GM21717 (cell line): ENCODE data around the gene NCOR2.

Source experiments
- ATAC-seq: cut with Tn5 transposase; IDR thresholded peaks from one replicate; pipeline ENCODE4 v1.9.1; 2021; ENCODE audit warnings: mild to moderate bottlenecking, moderate library complexity; ENCODE audit not compliant: unreplicated experiment

NCOR2 gene

DNA sequence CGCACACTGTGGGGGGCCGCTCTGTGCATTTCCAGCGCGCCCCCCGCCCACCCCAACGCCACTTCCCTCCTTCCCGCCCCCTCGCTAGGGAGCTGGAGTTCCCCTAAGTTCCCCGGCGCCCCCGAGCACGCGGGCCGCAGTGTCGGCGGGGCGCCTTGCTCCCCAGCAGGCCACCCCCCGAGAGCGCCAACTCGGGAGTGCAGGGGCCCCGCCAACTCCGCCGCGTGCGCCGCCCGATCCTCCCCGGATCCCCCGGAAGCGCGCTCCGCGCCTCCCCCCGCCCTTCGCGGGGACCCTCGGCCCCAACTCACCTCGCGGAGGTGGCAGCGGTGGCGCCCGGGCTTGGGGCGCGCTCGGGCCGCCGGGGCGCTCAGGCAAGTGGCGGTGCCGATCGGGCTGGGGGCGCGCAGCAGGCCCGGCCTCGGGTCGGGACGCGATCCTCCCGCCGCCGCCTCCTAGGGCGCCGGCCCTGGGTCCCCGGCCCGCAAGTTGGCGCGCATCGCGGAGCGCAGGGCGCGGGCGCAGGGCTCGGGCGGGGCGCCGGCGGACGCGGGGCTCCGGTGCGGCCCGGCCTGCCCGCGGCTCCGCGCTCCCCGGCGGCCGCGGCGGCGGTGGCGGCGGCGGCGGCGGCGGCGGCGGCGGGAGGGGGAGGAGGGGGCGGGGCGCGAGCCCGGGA lies at the start of gene NCOR2:
NCOR2 (minus strand) TSS at position 616 of the 676 bp plus-strand sequence. CDS start 72,361 bp downstream, outside the sequence.
- peak; percentile 28 for ATAC-seq

DNA sequence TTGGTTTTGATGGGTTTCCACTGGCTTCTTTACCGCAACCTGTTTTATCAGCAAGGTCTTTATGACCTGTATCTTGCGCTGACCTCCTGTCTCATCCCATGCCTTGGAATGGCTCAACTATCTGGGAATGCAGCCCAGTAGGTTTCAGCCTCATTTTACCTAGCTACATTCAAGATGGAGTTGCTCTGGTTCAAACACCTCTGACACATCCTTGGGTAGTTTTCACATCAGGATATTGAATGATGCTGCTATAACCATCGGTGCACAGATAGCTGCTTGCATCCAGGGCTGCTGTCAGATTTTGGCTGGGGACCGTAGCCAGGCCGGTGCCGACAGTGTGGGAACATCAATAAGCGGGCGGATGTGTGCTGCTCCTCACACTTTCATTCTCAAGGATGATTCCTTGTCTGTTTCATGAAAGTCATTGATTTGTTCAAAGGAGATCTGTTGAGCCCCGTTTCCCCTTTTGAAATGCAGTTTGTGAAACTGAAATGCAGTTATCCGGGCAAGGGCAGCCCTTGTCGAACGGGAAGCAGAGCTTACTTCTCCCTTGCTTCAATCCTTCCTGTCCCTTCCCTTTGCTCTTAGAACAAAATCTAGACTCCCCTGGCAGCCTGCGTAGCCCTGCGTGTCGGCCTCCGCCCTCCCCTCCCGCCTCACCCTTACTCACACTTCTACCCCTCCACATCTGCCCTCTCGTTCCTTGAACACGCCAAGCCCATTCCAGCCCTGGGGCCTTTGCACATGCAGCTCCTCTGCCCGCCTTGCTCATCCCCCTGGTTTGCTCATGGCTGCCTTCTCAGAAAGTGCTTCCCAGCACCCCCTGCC lies 49.2 kb upstream of the NCOR2 start:
- ATAC-seq = no peak

DNA sequence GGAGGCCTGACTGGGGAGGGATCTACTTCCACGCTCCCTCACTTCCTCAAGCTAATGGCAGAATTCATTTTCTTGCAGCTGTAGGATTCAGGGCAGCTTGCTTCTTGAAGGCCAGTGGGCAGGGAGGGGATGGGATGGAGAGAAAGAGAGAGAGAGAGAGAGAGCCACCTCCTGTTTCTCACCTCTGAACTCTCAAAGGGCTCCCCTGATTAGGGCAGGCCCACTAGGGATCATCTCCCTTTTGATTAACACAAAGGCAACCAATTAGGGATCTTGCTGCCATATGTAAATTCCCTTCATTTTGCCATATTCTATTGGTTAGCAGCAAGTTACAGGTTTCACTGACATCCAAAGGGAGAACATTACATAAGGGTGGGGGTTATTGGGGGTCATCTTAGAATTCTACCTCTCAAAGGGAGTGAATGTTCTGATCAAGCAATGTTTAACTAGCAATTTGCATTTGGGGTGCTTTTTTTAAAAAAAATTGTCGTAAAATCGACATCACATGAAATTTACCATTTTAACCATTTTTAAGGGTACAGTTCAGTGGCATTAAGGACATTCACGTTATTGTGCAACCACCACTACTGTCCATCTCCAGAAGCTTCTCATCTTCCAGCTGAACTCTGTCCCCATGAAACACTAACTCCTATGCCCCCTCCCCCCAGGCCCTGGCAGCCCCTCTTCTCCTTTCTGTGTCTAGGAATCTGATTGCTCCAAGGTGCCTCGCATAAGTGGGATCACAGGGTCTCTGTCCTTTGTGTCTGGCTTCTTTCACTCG lies 47.3 kb upstream of the NCOR2 start:
- no peak for ATAC-seq

DNA sequence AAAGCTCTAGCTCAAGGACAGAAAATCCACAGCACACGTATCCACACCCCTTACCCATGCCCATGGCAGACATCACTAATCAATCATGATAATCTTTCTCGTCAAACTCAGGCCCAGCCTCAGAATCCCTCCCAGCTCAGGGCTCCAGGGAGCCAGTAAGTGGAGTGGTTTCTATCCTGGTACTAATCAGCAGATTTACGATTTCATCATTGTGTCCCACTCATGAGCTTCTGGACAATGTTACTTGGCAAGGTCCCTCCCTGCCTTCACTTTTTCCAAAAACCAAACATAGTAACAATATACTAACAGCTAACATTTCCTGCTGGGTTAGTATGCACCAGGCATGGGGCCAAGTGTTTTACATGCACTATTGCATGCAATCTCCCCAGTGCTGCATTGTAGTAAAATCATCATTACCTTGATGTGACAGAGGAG lies 45.8 kb upstream of the NCOR2 start:
- no peak for ATAC-seq

DNA sequence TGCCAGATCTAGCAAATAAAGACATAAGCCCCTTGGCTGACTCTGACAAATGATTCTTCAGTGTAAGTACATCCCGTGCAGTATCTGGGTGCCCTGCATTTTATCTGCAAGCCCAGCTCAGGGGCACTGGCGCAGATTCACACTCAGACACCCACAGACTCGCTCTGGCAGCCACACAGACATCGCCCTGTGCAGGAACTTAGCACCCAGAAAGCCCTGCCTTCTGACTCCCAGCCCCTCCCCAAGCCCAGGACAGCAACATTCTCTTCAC lies 44.9 kb upstream of the NCOR2 start:
- ATAC-seq = no peak

DNA sequence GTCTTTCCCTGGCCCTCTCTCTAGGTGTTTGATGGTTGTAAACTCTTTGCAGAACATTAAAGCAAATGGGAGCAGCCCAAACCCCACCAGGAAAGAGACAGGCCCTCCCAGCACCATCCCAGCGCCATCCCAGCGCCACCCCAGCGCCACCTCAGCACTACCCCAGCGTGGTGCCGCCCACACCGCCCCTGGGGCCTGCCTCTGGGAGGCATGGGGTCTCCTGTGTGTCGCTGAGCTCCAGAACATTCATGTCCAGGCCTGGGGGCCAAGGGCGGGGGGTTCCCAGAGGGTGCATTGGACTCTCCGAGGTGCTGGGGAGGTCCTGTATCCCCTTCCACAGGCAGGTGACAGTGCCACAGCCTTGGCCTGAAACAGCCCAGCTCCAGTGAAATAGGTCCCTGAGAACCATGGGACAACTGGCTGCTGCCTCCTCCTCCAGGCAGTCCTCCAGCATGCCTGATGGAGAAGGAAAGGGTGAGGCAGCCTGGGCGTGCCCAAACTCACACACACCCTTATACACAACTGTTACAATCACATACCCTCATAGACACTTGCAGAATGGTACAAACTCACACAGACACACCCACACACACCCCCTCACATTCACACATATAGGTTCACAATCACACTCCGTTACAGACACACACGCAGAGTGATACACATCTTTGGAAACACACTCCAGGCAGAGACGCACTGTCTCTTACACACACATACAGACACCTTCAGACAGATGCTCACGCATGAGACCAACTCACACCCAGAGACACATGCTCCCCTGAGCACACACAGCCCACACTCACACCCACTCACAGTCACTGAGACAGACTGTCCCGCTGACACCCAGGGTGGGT lies 44.4 kb upstream of the NCOR2 start:
- no peak for ATAC-seq

DNA sequence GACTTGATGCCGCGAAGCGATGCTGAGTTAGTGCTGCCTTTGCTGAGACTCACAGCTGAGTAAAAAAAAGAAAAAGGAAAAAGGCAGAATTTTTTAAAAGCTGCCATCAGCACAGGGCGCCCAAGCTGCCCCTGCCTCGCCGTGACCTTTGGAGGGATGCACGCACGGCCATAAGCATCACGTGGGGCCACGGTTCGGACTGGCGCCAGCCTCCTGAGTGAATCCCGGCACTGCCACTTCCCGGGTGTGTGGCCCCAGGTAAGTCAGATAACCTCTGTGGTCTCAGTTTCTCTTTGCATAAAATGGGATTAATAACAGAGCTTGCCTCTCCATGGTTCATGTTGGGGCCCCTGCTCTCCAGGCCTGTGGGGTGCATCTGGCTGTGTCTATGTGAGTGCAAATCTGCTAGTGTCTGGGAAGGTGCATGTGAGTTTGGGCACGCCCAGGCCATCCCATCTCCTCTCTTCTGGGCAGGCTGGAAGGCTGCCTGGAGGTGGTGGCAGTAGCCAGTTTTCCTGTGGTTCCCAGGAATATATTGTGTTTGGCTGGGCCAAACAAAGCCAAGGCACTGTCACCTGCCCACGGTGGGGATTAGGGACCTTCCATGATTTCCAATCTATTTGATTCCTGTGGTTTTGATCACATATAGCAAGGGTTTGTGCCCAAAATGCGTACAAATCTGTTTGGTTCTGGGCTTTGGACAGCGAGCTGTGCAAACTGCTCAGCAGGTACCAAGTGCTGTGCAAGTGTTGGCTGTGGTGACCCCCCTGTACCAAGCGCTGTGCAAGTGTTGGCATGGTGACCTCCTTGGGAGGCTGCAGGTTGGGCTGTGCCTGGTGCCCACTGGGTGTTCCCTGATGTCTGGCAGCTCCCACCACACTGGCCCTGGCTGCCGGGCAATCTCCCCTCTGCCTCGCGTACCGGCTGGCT lies 43.5 kb upstream of the NCOR2 start:
- no peak for ATAC-seq

DNA sequence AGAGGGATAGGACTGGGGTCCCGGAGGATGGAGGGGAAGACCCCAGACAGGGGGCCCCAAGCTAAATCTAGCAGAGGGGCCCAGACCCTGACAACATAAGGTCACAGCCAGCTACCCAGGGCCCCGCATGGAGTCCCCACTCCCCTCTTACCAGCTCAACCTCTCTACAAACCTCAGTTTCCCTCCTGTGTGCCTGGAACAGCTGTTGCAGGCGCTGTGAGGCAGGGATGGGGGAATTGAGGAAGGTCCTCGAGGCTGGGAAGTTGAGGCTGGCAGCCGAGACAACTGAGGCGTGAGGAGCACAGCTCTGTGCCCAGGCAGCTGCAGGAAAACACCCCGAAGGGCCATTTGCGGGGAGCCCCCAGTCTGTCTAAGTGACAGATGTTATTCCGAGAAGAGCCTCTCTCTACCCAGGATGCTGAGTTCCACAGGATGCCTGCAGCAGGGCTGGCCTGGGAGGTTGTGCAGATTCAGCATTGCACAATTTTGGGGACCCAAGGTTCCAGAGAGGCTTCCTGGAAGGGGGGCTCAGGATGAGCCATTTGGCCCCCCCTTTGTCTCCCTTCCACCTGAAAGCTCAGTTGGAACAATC lies 42.7 kb upstream of the NCOR2 start:
- ATAC-seq = no peak

DNA sequence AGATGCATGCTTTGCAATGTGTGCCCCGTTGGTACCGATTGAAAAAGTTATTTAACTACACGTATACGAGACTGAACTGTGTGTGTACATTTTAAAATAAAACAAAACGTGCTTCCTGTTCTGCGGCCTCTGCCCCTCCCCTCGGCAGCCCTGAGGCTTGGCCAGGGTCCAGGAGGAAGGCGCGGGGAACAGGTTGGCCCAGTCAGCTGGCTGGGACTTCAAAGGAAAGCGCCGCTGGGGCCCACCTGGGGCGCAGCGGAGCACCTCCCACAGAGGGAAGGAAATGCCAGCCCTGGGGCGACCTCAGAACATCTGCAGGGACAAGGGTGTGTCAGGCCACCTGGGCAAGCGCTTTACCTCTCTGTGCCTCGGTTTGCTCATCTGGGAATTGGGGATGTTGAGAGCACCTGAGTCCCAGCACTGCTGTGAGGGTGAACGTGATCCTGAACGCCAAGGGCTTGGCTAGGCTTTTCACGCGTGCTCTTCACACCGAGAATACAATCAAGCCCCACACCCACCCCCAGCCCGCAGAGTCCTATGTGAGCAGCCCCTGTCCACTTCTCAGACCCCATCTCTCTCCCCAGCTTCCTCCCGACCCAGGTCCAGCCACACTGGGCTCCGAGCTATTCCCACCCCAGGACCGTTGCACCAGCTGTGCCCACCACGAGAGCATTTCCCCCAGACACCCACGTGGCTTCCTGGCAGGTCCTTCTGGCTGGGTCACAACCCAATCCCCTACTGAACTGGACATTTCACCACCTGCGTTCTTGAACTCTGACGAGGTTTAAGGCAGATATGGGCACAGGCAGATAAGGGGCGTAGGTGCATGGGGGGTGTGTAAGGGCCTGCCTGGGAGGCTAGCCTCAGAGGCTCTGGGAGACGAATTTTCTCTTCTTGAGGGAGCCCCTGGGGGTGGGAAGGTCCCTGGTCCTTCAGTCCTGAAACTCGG lies 41.9 kb upstream of the NCOR2 start:
- ATAC-seq = peak; percentile 65

DNA sequence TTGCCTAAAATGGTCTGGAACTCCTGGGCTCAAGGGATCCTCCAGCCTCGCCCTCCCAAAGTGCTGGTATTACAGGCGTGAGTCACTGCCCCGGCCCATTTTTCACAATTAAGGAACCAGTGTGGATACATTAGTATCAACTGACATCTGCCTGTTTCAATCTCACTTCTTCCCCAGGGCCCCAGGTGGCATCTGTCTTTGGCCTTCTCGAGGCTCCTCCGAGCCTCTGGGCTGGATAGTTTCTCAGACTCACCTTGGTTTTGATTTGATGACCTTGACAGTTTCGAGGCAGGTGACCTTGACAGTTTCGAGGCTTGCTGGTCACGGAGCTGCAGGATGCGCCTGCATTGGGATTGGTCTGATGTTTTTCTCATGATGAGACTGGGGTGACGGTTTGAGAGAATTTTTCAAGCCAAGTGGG lies 41.0 kb upstream of the NCOR2 start:
- peak; percentile 11 for ATAC-seq

DNA sequence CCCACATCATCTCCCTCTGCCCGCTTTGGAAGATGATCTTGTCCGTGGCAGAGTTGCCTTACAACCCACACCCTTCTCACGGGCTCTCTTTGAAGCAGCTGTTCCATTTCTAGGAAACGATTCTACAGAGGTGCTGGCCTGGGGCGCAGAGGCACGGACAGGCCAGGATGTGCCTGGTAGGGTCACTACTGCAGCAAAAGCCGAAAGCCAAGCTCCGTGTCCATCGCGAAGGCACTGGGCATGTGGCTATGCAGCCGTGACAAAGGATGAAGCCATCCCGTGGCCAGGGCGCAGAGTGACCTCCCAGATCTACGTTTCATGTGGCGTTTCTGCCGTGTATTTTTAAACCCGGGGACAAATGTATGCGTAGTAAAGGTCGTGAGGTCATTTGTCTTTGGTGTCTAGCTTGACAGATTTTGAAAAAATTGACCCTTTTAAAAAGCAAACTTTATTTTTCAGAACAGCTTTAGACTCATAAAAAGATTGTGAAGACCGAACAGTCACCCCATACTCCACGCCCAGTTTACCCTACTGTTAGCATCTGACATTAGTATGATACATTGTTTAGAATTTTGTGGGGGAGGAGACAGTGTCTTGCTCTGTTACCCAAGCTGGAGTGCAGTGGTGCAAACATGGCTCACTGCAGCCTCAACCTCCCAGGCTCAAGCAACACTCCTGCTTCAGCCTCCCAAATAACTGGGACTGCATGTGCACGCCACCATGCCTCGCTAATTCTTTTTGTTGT lies 40.4 kb upstream of the NCOR2 start:
- no peak for ATAC-seq

DNA sequence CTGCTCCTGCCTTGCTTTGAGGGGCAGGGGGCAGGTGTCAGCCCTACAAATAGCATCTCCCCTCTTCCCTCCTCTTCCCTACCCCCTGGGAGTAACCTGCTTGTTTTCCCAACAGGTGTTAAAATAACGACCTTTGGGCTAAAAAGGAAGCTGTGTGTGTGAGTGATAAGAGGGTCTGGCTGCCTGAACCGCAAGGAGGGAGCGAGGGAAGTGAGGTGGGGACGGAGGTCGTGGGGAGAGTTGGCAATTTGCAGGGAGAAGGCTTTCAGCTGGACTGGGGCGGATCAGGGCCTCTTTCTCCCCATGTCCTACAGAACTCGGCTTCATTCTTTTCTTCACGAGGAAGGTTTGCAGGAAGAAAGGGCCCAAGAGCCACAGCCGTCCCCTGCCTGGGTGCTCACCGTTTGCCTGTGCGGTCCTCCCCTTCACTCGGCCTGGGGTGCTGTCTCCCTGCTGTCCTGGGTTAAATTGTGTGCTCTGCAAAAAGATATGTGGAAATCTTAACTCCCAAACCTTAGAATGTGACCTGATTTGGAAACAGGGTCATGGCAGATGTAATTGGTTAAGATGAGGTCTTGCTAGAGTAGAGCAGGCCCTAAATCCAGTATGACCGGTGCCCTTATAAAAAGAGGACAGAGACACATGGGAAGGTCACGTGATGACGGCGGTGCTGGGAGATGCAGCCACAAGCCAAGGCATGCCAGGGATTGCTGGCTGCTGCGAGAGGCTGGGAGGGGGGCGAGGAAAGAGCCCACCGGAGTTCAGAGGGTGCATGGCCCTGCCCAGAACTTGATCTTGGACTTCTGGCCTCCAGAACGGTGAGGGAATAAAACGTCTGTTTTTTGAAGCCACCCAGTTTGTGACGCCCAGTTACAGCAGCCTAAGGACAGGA lies 38.7 kb upstream of the NCOR2 start:
- no peak for ATAC-seq

DNA sequence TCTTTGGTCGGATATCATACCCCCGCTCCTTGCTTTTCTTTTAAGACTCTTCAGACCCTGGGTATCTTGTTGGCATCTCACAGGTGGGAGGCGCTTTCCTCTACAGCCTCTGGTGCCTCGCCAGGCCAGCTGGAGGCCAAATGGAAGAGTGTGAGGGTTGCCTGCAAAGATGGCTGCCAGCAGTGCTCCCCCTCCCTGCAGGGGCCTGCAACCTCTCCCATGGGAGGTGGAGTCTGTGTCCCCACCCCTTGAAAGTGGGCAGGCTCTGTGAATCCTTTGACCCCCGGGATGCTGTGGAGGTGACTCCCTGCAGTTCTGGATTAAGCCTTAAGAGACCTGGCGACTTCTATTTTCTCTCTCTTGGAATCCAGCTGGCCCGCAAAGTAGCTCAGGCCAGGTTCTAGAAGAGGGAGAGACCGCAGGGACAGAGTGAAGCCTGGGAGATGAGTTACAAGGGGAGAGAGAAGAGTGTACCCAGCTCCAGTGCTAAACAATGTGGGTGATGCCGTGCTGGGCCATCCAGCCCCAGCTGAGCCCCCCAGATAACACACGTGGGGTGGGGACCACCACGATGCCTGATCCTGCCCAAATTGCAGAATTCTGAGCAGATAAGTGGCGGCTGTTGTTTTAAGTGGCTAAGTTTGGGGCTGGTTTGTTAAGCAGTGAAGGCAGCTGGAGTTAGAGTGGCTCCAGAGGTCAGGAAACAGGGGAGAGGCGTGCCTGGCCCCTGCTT lies 37.9 kb upstream of the NCOR2 start:
- ATAC-seq = no peak

DNA sequence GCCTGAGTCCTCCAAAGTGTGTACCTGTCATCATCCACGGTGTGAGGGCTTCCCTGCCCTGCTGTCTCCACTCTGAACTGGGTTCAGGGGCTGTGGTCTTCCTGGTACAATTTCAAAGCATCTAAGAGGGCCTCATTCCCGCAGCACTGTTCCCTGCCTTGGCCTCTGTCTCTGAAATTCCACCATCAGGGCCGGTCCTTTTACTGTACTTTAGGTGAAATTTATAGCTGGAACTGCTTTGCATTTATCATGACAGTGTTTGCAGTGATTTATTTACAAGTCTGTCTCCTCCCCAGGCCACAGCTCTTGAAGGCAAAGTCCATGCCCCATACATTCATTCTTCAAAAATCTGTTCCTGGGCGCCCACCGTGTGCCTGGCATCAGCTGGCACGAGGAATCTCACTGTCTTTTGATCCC lies 36.9 kb upstream of the NCOR2 start:
- ATAC-seq = no peak

DNA sequence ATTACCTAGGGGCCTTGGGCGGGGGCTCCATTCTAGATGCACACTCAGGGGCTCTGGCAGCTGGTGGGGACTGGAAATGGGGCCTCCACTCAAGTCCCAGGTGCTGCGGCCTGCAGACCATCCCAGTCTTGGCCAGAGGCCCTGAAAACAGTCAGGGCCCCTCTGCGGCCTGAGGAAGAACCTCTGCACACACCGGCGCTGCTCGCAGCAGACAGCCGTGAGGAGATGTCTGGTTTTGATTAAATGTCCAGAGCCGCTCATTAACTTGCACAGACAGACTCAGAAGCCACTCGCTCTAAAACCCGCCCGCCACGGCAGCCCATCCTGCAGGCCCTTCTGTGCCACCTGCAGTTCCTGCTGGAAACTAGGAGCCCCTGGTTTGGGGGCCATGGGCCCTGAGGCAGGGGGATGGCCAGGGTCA lies 36.4 kb upstream of the NCOR2 start:
- ATAC-seq = no peak

DNA sequence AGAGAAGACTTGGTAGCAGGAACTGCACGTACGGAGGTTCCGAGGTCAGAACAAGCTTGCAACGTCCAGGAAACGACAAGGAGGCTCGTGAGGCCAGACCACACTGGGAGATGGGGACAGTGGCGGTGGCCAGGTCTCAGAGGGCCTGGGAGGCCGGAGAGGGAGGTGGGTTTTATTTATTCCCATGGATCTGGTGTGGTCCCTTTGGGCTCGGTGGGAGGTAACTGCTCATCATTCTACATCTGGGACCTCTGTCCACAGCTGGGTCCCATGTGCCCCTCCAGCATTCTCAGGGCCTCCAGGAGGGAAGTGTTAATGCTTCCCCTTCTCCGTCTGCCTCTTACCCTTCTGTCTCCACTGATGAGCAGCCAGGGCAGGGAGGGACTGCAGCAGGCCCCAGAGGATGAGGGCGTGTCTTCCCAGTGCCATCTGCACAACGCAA lies 35.7 kb upstream of the NCOR2 start:
- no peak for ATAC-seq
